AG09309 (cell line): ENCODE measurements around the gene TMIGD1.

ENCODE experiments used
- DNase-seq: peaks from one replicate; pipeline ENCODE4 v3.0.0-alpha.2; 2010; ENCODE audit warnings: low read depth
- H3K4me3 ChIP-seq: 2 replicates; pipeline ENCODE4 v1.5.1; 2011; ENCODE audit warnings: mild to moderate bottlenecking, low read depth, low read length, moderate library complexity; ENCODE audit not compliant: control insufficient read depth
- TF ChIP-seq, protein P1 (sequence below): IDR thresholded peaks from 2 replicates; pipeline ENCODE4 v1.5.1; 2011; ENCODE audit warnings: mild to moderate bottlenecking, low read depth, low read length, inconsistent platforms; ENCODE audit not compliant: insufficient read depth, control insufficient read depth; ENCODE audit errors: missing control alignments

The TMIGD1 gene

DNA sequence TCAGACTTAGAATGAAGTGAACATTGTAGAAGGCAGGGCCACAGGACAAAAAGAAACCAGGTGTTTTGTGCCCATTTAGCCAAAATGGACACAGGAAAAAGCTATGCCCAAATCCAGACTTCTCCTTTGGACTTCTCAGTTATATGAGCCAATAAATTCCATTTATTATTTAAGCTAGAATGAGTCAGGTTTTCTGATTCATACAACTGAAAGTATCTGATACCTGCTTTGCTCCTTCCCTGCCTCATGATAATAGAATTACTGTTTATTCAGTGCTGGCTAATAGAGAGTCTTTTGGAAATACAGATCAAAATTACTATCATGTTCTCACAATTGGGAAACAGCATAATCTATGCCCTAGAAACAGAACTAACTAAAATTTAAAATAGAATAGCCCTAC, 36.1 kb upstream of the TMIGD1 start:
- no peak overlapping the region for H3K4me3 ChIP-seq
- no peak for DNase-seq
- TF ChIP-seq, protein P1, sequence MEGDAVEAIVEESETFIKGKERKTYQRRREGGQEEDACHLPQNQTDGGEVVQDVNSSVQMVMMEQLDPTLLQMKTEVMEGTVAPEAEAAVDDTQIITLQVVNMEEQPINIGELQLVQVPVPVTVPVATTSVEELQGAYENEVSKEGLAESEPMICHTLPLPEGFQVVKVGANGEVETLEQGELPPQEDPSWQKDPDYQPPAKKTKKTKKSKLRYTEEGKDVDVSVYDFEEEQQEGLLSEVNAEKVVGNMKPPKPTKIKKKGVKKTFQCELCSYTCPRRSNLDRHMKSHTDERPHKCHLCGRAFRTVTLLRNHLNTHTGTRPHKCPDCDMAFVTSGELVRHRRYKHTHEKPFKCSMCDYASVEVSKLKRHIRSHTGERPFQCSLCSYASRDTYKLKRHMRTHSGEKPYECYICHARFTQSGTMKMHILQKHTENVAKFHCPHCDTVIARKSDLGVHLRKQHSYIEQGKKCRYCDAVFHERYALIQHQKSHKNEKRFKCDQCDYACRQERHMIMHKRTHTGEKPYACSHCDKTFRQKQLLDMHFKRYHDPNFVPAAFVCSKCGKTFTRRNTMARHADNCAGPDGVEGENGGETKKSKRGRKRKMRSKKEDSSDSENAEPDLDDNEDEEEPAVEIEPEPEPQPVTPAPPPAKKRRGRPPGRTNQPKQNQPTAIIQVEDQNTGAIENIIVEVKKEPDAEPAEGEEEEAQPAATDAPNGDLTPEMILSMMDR: no peak

DNA sequence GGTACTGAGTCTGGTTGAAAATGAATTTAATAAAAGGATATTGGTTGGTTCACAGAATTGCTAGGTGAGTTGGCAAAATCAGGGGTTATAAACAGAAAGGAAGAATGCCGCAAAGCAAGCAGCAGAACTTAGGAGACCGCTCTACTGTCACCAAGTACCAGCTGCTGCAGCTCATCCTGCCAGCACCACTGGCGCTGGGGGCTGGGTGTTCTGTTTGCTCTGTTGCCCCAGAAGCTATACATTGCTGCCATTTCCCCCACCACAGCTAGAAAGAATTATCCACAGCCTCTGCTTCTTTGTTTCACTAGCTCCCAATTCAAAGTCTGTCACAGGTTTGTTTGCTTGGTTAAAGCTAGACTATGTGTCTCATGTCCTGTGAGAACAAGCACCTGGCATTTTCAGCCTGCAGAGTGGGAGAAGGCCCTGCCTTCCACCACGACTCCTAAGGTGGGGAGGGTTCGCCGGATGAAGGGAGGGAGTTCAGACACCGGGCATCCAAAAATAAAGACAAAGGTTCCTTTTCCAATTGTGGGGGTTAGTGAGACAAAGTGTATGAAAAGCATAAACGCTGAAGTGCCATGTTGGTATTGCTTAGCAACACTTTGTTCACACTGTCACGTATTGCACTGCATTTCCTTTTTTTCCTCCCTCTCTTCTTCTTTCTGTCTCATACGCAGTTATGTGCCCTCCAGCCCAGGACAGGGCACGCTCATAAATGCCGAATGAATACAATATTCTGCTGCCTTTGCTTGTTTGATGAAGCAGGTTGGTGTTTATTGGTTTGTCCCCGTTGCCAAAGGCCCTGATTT, 35.3 kb upstream of the TMIGD1 start:
- TF ChIP-seq, protein P1: no peak
- DNase-seq: no peak

DNA sequence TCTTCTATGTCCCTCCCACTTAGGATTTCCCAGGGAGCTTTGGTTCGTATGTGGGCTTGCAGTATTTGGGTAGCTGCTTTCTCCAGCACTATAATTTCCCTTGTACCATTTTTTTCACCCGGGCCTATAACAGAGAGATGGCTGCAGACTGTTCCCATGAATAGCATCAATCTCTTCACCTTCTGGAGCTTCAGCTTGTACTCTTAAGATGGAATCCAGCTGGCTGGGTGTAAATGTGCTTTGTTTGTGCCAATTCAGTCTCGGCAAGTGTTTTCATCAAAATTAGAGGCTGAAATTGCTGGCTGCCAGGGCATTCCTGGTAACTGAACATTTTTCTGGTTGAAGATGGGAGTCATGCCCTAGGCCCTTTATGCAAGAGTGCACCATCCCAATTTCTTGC, 32.7 kb upstream of the TMIGD1 start:
- no peak overlapping the region for H3K4me3 ChIP-seq
- TF ChIP-seq, protein P1: no peak
- DNase-seq: no peak

More for the DNA sequence above, 35.3 kb upstream of the TMIGD1 start:
- no peak overlapping the region for H3K4me3 ChIP-seq

DNA sequence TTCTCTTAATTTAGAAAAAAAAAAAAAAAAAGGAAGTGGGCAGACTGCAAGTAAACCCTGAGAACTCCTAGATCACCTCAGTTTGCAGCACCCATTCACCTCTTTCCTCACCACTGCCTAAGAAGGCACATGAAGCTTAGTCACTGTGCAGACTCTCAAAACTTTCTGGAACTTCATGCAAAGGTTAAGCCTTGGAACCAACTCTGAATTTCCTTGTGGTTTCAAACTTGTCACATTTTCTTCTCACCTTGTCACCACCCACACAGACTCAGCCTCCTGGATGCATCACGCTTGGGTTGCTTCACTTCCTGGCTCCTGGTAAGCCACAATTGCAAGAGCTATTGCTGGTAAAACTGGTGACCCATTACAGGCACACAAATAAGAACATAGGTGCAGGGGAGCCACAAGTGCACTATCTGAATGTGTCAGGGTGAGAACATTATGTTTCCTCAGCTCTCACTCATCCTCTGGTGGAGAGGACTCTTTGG, 29.9 kb upstream of the TMIGD1 start:
- peak; percentile 61 for DNase-seq
- no peak overlapping the region for H3K4me3 ChIP-seq
- TF ChIP-seq, protein P1: no peak

DNA sequence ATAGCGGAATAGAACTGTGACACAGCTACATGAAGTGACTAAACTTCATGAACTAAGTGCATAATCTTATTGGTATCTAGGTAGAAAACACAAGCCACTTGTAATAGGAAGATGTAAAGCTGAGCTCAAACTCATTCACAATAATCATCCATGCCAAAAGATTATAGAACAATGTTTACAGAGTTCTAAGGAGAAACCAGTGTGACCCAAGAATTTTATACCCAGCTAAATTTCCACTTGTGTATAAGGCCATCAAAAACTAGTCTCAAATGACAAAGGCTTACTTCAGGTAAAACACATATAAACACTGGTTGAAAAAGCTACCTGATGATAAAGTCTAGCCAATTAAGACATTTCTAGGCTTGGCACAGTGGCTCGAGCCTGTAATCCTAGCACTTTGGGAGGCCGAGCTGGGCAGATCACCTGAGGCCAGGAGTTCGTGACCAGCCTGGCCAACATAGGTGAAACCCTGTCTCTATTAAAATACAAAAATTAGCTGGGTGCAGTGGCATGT, 28.0 kb upstream of the TMIGD1 start:
- TF ChIP-seq, protein P1: no peak
- DNase-seq: no peak
- H3K4me3 ChIP-seq: no peak overlapping the region

DNA sequence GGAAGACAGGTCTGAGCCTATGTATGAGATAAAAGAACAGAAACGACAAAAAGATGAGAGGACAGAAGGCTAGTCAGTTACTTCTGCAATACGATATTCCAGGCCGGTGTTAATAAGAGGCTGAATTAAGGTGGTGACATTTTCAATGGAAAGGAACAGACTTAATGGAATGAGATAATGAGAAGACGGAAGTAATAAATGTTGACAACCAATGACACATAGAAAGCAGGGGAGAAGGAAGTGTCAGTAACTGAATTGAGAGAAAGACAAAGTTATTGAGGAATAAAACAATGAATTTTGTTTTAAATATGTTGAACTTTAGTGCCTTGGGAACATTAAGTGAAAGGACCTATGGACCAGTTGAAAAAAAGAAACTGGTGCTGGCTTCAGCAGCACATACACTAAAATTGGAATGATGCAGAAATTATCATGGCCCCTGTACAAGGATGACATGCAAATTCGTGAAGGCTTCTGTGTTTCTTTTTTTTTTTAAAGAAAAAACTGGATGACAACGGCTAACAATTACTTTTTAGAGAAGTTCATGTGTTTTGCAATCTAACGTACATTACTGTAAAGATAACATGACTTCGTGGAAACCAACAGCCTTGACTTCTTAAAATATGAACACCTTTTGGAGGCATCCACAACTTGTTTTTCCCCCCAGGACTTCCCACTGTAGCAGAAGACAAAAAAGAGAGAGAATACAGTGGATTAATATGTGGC, 26.4 kb upstream of the TMIGD1 start:
- TF ChIP-seq, protein P1: no peak
- no peak overlapping the region for H3K4me3 ChIP-seq
- no peak for DNase-seq
